Testis (tissue), 2 donors: ENCODE results near the gene ANKRD28.

ENCODE experiments used
- POLR2A ChIP-seq: fragments of 450-650 bp; IDR thresholded peaks from one replicate; pipeline ENCODE4 v1.6.1; 2017; ENCODE audit warnings: antibody characterized with exemption, mild to moderate bottlenecking, moderate library complexity
- TF ChIP-seq, protein P1 (sequence below), 3 experiments: fragments of 450-650 bp in 2 of 3; fragments of 200-600 bp in 1 of 3; sonication (generic) in 1 of 3; IDR thresholded peaks; one replicate each; pipeline ENCODE4 v1.5.1; 2016 to 2019; ENCODE audit warnings: antibody characterized with exemption in 3 of 3, mild to moderate bottlenecking in 2 of 3, moderate library complexity in 1 of 3

DNA sequence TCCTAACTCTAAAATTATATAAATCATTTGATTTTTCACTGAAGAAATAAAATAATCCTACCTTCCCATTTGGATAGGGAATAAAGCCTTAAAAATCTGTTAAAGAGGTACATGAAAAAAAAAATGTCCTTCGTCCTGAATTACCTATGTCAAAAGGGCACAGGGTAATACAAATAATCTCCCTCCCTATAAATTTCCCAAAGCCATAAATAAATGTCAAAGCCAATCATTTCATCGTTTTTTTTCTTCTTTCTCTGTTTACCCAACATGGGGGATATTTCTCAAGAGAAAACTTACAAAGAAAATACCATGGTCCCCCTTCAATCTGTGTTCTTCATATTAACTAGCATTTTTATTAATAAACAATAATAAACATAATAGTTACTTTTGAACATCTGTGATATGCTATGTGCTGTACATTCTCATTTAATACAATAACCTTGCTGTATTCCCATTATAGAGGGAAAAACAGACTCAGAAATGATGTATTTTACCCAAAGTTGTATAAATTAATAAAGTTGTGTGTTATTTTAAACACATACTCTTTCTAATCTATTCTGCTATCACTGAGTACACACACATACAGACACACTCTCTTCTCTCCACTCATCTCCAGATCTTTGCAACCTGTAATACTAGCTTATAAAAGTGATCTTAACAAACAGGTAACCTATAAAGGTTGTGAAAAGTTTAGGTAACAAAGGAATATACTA lies 910 bp upstream of the ANKRD28 start:
- TF ChIP-seq, protein P1, sequence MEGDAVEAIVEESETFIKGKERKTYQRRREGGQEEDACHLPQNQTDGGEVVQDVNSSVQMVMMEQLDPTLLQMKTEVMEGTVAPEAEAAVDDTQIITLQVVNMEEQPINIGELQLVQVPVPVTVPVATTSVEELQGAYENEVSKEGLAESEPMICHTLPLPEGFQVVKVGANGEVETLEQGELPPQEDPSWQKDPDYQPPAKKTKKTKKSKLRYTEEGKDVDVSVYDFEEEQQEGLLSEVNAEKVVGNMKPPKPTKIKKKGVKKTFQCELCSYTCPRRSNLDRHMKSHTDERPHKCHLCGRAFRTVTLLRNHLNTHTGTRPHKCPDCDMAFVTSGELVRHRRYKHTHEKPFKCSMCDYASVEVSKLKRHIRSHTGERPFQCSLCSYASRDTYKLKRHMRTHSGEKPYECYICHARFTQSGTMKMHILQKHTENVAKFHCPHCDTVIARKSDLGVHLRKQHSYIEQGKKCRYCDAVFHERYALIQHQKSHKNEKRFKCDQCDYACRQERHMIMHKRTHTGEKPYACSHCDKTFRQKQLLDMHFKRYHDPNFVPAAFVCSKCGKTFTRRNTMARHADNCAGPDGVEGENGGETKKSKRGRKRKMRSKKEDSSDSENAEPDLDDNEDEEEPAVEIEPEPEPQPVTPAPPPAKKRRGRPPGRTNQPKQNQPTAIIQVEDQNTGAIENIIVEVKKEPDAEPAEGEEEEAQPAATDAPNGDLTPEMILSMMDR (IDR thresholded peaks at IDR 0.05) = no peak
- no peak for TF ChIP-seq POLR2A
